GM12801 (cell line): ENCODE results near the gene DQX1.

Experiments used
- CTCF ChIP-seq: IDR thresholded peaks from one replicate; pipeline ENCODE4 v1.5.1; 2011; ENCODE audit warnings: control low read depth; ENCODE audit not compliant: insufficient read length; ENCODE audit errors: extremely low read depth

Gene DQX1

DNA sequence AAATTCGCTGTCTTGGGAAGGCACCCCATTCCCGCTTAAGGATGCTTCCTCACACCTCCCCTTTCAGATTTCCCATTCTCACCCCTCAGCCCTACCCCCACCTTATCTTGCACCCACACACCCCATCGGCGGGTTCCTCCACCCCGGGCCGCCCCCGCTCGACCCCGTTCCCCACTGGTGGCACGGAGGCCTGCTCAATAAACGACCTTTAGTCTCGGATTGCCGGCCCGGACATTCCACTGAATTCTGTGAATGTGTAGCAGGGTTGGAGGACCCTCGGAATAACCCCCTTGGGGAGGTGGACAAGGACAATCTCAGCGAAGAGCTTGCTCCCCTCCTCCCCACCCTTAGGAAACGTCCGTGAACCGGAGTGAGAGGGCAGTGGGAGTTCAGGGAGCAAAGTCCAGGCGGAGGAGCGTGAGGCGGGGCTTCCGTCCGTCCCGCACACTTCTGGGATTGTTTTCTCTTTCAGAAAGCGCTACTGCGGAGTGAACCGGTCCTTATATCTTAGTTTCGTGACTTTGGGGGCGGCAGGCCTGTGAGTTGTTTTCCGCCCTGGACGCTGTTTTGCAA, 23.8 kb downstream of the DQX1 start:
- TF ChIP-seq CTCF, result no peak

DNA sequence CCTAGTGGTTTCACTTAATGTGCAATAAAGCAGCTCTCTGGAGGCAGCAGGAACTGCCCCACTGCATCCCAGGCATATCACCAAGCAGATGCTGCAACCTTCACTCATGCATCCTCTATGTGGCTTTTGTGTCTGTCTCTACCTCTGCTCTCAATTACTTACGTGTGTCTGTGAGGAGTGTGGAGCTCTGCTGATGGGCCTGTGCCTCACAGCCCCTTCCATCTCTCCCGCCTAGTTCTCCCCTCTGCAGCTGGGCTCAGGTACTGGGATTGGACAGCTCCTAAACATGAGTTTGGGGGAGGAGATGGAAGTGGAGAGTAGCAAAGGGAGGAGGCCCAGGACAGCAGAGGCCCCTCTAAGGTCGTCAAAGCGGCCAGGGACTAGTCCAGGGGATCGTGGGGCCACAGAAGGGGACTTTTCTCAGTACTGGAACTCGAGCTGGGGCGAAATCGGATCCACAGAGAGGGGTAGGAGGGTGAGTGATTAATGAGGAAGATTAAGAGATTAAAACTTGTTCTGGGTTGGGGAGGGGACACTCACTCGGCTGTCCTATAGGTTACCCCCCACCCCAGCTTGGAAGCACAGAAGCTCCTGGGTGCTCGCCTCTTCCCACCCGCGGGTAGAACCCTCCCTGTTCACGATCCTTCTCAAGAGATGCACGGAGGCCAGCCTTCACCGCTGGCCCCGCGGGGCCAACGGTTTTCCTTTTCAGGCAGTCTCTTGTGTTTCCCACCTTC, 24.5 kb downstream of the DQX1 start:
- no peak for TF ChIP-seq CTCF

GRCh38 chr2:74500578-74500946, 25.5 kb downstream of the DQX1 start:
- TF ChIP-seq CTCF, result no peak

DNA sequence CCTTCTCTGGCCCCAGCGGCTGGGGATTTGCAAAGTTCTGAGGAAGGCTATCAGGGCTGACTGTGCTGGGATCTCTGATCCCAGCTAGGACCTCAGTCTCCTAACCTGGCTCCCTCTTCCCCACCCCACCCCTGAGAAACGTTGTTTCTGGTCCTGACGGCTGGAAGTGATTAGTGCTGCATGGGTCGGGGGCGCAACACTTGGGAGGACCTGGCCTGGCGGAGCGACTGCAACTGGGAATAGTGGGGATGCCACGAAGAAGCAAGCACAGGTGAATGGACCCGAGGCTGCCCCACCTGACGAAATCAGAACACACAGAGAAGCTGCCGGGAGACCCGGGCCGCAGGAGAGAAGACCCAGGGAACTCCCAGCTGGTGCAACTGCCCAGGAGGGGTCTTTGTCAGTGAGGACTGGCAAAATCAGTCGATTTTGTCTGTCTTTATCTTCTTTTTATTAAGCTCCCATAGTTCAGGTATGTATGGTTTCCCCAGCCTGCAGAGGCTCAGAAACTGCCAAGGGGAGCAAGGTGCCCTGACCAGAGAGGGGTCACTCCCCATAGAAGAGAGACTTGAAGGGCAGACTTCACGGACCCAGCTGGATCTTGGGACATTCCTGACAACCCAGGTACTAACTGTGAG, 26.0 kb downstream of the DQX1 start:
- no peak for TF ChIP-seq CTCF

- no peak for TF ChIP-seq CTCF
These were observed 26.6 kb downstream of the DQX1 start, which contains the start of gene LBX2 for GRCh38 chr2:74499267-74499939. TSS of gene LBX2 (minus strand) at chr2:74499603. CDS start at chr2:74499537, 66 bp downstream.

DNA sequence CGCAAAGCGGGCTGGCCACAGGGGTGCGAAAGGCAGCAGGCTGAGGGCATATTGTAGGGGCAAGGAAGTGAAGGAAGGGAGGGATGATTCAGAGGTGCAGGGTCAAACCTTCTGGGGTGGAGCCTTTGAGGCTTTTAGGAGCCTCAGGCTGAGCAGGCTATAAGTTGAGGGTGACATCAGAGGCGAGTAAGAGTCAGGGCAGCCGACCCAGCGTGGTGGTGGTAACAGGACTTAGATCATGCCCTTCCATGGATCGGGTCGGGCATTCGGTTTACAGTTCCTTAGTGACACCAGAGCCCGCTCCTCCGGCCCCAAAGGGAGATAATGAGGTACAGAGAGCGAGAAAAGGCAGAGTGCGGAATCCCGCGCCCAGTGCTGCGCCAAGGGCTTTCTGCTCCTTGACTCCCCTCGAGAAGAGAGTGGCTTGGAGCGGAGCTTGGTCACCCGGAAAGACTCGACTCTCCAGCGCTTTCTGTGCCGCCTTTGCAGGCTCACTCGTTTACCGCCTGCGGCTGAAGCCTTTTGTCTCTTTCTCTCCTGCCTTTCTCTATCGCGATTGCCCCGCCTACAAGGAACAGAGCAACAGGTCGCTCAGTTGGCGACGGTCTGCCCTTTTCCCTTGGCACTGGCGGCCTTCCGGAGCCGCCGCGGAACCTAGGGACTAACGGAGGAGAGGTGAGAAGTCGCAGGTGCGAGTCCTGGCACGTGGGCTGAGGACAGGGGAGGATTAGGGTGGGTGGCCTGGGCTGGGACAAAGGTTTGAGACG, 27.3 kb downstream of the DQX1 start:
- no peak for TF ChIP-seq CTCF
